PC-3 (cell line): ENCODE data around the gene CDO1.

ENCODE experiments used
- EZH2 ChIP-seq: fragments of 300-600 bp; sonication (generic); IDR thresholded peaks from one replicate; pipeline ENCODE4 v1.6.1; 2017; ENCODE audit warnings: antibody characterized with exemption, mild to moderate bottlenecking, low read length; ENCODE audit not compliant: unreplicated experiment
- TF ChIP-seq, protein P1 (sequence below): fragments of 300-600 bp; sonication (generic); conservative IDR thresholded peaks from 2 replicates; pipeline ENCODE4 v1.5.1; 2017; ENCODE audit warnings: antibody characterized with exemption, low read depth, mild to moderate bottlenecking, low read length

DNA sequence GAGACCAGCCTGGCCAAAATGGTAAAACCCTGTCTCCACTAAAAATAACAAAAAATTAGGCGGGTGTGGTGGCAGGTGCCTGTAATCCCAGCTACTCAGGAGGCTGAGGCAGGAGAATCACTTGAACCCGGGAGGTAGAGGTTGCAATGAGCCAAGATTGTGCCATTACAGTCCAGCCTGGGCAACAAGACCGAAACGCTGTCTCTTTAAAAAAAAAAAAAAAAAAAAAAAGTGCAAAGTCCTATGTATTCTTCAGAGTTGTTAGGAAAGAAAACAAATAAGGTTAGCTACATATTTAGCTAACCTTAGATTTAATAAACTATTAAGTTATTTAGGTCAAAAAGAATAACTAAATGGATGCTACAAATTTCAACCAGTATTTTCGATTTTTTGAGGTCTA, 13.5 kb upstream of the CDO1 start:
- TF ChIP-seq, protein P1, sequence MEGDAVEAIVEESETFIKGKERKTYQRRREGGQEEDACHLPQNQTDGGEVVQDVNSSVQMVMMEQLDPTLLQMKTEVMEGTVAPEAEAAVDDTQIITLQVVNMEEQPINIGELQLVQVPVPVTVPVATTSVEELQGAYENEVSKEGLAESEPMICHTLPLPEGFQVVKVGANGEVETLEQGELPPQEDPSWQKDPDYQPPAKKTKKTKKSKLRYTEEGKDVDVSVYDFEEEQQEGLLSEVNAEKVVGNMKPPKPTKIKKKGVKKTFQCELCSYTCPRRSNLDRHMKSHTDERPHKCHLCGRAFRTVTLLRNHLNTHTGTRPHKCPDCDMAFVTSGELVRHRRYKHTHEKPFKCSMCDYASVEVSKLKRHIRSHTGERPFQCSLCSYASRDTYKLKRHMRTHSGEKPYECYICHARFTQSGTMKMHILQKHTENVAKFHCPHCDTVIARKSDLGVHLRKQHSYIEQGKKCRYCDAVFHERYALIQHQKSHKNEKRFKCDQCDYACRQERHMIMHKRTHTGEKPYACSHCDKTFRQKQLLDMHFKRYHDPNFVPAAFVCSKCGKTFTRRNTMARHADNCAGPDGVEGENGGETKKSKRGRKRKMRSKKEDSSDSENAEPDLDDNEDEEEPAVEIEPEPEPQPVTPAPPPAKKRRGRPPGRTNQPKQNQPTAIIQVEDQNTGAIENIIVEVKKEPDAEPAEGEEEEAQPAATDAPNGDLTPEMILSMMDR: no peak
- no peak for TF ChIP-seq EZH2
